SH-SY5Y (cell line): ENCODE measurements around the gene MAN2A1.

ENCODE experiments used
- GATA2 ChIP-seq: IDR thresholded peaks from 2 replicates; pipeline ENCODE4 v1.6.1; 2011; ENCODE audit warnings: mild to moderate bottlenecking, low read depth, low read length
- GATA3 ChIP-seq: IDR thresholded peaks from 2 replicates; pipeline ENCODE4 v1.6.1; 2011; ENCODE audit warnings: low read depth, mild to moderate bottlenecking, low read length, moderate library complexity

- no peak for TF ChIP-seq GATA3
- no peak for TF ChIP-seq GATA2
Measured at GRCh38 chr5:109905906-109906305, 216.2 kb downstream of the MAN2A1 start.
